WI38 (cell line): ENCODE results near the gene SLC26A9.

Source experiments
- H3K4me3 ChIP-seq: 2 replicates; pipeline ENCODE4 v1.5.1; 2011; ENCODE audit warnings: low read depth, mild to moderate bottlenecking, control low read depth, low read length
- TF ChIP-seq, protein P1 (sequence below): IDR thresholded peaks from 2 replicates; pipeline ENCODE4 v1.5.1; 2012; ENCODE audit warnings: low read depth, mild to moderate bottlenecking, control low read depth, low read length

The SLC26A9 gene

DNA sequence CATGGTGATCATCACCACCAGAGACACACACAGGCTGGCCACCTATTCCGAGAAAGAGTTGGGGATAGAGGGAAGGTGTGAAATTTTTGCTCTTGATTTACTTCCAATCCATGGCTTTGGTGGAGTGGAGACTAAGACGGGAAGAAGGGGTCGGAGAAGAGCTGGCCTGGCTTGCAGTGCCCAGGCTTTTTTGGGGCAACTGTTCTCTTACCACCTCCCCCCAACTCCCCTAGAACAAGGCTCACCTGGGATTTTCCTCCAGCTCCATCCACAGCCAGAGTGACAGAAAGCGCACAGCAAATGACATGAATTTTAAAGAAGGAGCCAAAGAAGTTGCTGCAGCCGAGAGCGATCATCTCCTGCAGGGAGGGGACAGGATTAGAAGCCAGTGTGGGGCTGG is 16.0 kb downstream of the SLC26A9 start:
- no peak overlapping the region for H3K4me3 ChIP-seq
- TF ChIP-seq, protein P1, sequence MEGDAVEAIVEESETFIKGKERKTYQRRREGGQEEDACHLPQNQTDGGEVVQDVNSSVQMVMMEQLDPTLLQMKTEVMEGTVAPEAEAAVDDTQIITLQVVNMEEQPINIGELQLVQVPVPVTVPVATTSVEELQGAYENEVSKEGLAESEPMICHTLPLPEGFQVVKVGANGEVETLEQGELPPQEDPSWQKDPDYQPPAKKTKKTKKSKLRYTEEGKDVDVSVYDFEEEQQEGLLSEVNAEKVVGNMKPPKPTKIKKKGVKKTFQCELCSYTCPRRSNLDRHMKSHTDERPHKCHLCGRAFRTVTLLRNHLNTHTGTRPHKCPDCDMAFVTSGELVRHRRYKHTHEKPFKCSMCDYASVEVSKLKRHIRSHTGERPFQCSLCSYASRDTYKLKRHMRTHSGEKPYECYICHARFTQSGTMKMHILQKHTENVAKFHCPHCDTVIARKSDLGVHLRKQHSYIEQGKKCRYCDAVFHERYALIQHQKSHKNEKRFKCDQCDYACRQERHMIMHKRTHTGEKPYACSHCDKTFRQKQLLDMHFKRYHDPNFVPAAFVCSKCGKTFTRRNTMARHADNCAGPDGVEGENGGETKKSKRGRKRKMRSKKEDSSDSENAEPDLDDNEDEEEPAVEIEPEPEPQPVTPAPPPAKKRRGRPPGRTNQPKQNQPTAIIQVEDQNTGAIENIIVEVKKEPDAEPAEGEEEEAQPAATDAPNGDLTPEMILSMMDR = no peak

- TF ChIP-seq, protein P1 = no peak
- H3K4me3 ChIP-seq = no peak overlapping the region
Observed at GRCh38 chr1:205926636-205927035, 16.6 kb downstream of the SLC26A9 start.

DNA sequence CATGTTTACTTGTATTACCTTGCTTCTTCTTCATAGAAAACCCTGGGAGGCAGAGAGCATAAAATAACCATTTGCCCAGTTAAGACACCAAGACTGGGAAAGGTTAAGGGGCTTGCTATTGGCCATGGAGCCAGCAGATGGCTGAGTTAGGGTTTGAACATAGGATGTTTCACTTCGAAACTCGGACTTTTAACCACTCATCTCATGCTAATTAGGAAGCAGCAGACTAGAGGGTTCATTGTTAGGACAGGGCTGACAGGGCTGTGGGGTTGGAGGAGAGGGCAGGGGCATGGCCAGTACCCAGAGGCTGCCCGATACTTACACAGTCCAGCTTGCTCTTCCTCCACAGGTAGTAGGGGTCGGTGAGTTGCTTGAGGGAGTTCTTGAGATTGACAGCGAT is 17.0 kb downstream of the SLC26A9 start:
- H3K4me3 ChIP-seq = no peak overlapping the region
- TF ChIP-seq, protein P1 = no peak

DNA sequence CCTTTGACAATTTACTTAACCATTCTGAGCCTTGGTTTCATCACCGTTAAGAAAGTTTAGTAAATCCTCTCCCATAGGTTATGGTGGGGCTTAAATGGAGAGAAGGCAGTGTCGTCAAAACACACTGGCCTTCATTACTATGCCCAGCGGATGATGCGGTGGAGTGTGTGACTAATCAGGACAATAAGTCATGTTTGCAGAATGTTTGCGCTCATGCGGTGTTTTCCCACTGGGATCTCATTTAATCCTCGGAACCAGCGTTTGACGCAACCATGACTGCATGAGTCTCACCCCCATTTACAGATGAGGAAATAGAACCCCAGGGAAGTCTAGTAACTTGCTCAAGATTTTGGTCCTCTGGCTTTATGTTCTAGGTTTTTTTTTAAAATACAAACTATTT is 17.5 kb downstream of the SLC26A9 start:
- TF ChIP-seq, protein P1 = no peak
- H3K4me3 ChIP-seq = no peak overlapping the region

DNA sequence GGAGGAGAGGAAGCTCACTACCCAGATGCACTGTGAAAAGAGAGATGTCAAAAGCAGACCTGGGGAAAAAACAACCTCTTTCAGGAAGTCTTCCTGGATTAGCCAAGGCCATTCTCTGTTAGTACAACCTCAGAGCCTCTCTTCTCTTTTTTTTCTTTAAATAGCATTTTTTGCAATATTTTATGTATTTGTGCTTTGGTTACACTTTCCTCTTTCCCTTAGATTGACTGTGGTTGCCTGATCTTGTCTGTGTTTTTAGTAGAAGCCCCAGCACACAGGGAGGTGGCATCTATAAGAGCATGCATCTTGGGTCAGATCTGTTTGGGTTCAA is 18.8 kb downstream of the SLC26A9 start:
- TF ChIP-seq, protein P1 = no peak
- H3K4me3 ChIP-seq = no peak overlapping the region

- TF ChIP-seq, protein P1 = no peak
Observed at GRCh38 chr1:205923651-205924459, 19.4 kb downstream of the SLC26A9 start.

GRCh38 chr1:205922806-205923205 is 20.4 kb downstream of the SLC26A9 start:
- H3K4me3 ChIP-seq = no peak overlapping the region
- TF ChIP-seq, protein P1 = no peak

More at GRCh38 chr1:205923651-205924459, 19.4 kb downstream of the SLC26A9 start:
- no peak overlapping the region for H3K4me3 ChIP-seq
